GM19351 (cell line): Measurements from ENCODE around the gene PHIP.

Experiments used
- ATAC-seq: cut with Tn5 transposase; IDR thresholded peaks from one replicate; pipeline ENCODE4 v1.9.1; 2021; ENCODE audit warnings: mild to moderate bottlenecking, moderate library complexity; ENCODE audit not compliant: unreplicated experiment

The PHIP gene

GRCh38 chr6:79071547-79071946, 6.5 kb downstream of the PHIP start:
- peak; percentile 29 for ATAC-seq

- ATAC-seq = peak; percentile 74
Observed at GRCh38 chr6:79070206-79070825, 7.7 kb downstream of the PHIP start.

- no peak for ATAC-seq
Observed at GRCh38 chr6:79066828-79067227, 11.2 kb downstream of the PHIP start.

- no peak for ATAC-seq
Observed at GRCh38 chr6:79066330-79066729, 11.7 kb downstream of the PHIP start.

- ATAC-seq = no peak
Observed at GRCh38 chr6:79065232-79065631, 12.8 kb downstream of the PHIP start.

GRCh38 chr6:79064635-79065034, 13.4 kb downstream of the PHIP start:
- peak; percentile 62 for ATAC-seq

- no peak for ATAC-seq
Observed at GRCh38 chr6:79062708-79063107, 15.3 kb downstream of the PHIP start.

- no peak for ATAC-seq
Observed at GRCh38 chr6:79057746-79058145, 20.3 kb downstream of the PHIP start.

- ATAC-seq = no peak
Observed at GRCh38 chr6:79056226-79056625, 21.8 kb downstream of the PHIP start.

GRCh38 chr6:79048611-79049010, 29.4 kb downstream of the PHIP start:
- no peak for ATAC-seq

GRCh38 chr6:79047072-79047471, 31.0 kb downstream of the PHIP start:
- no peak for ATAC-seq

- no peak for ATAC-seq
Observed at GRCh38 chr6:79045966-79046365, 32.1 kb downstream of the PHIP start.

- ATAC-seq = no peak
Observed at GRCh38 chr6:79042799-79043126, 35.3 kb downstream of the PHIP start.

GRCh38 chr6:79042088-79042798, 35.8 kb downstream of the PHIP start:
- peak; percentile 85 for ATAC-seq

GRCh38 chr6:79040083-79040482, 38.0 kb downstream of the PHIP start:
- peak; percentile 88 for ATAC-seq

GRCh38 chr6:79038061-79038460, 40.0 kb downstream of the PHIP start:
- no peak for ATAC-seq

GRCh38 chr6:79034865-79035264, 43.2 kb downstream of the PHIP start:
- peak; percentile 63 for ATAC-seq

GRCh38 chr6:79033279-79033678, 44.8 kb downstream of the PHIP start:
- no peak for ATAC-seq

- no peak for ATAC-seq
Observed at GRCh38 chr6:79031821-79032590, 46.0 kb downstream of the PHIP start.

GRCh38 chr6:79030511-79030910, 47.5 kb downstream of the PHIP start:
- ATAC-seq = no peak

GRCh38 chr6:79030023-79030422, 48.0 kb downstream of the PHIP start:
- ATAC-seq = no peak
